Left lung (tissue), 10 donors: Measurements from ENCODE around the gene HEXIM2. TPM values are rescaled to one million over a fixed set of nuclear protein-coding genes. Genes with fewer than 3 reads are reported as not detected.
A peak's percentile ranks its signal among the peaks of the same experiment; 100 is the strongest.

Experiments used
- ATAC-seq: fragments of 200-7000 bp; cut with Tn5 transposase; one replicate; pipeline ENCODE4 v1.9.1; 2020; ENCODE audit warnings: moderate library complexity
- DNase-seq, 4 donors: peaks; one replicate each; pipeline ENCODE4 v3.0.0-alpha.2; 2013 to 2020
- H3K27ac ChIP-seq, 2 donors: fragments of 200-600 bp; sonication (generic) in 1 of 2; one replicate each; pipeline versions ENCODE4 v1.5.0 to v1.8.0; 2020 to 2021
- H3K27me3 ChIP-seq, 2 donors: fragments of 200-600 bp; sonication (generic) in 1 of 2; one replicate each; pipeline versions ENCODE4 v1.5.0 to v1.8.0; 2020 to 2021
- H3K36me3 ChIP-seq, 2 donors: fragments of 200-600 bp; sonication (generic) in 1 of 2; one replicate each; pipeline versions ENCODE4 v1.5.0 to v1.8.0; 2020 to 2021
- H3K4me1 ChIP-seq, 2 donors: fragments of 200-600 bp; one replicate each; pipeline ENCODE4 v1.8.0; 2021
- H3K4me3 ChIP-seq, 2 donors: fragments of 200-600 bp; sonication (generic) in 1 of 2; one replicate each; pipeline versions ENCODE4 v1.5.0 to v1.8.0; 2020 to 2021; ENCODE audit warnings: mild to moderate bottlenecking in 1 of 2
- H3K9me3 ChIP-seq, 2 donors: fragments of 200-600 bp; sonication (generic) in 1 of 2; one replicate each; pipeline versions ENCODE4 v1.5.0 to v1.8.0; 2020 to 2021
- CTCF ChIP-seq, 2 donors: fragments of 200-600 bp; sonication (generic) in 1 of 2; IDR thresholded peaks; one replicate each; pipeline versions ENCODE4 v1.5.0 to v1.8.0; 2021; ENCODE audit warnings: antibody characterized with exemption in 2 of 2
- intact Hi-C, 2 donors: fragments of 100-400 bp; cut with DNase I; formaldehyde crosslinking; loops; one replicate each; pipeline versions ENCODE4 v1.11.2 to v1.14.2; 2022
- polyA plus RNA-seq, 6 donors: library from polyadenylated mRNA; unstranded; fragments of 120-200 nt; gene quantifications; one replicate each; pipeline ENCODE4 v1.2.1, GENCODE V29; 2013; ENCODE audit not compliant: insufficient read length in 6 of 6
- total RNA-seq, 2 donors: library from RNA; stranded (reverse); fragmentation: NEBNext Ultra II Directional; extraction: Animal tissue kit (Norgen Biotek cat#: 25700); gene quantifications; one replicate each; pipeline ENCODE4 v1.2.1, GENCODE V29; 2021
- donor health status: DM: no; HTN: yes; CAD: no.
- donor health status: DM: no; HTN: no; CAD: no.

HEXIM2 gene
- total and polyA plus RNA-seq, 8 donors = 5.4 to 10.9 (median 8.7) TPM

- Histone ChIP-seq H3K9me3 (no peaks in the 10 kb centered on the region), H3K27me3 (no peaks in the 10 kb centered on the region), H3K27ac (peak overlapping the region; percentile 80 to 92), H3K36me3 (no peaks in the 10 kb centered on the region), H3K4me3 (peak overlapping the region; percentile 25 to 46), H3K4me1 (peaks cover 9 to 36% of the 10 kb centered on the region in 2 donors)
- DNase-seq (peak in 3 of 4 donors; percentile 71 to 89 (median 76)), ATAC-seq (peak; percentile 6)
- intact Hi-C loops = no loop called here
- TF ChIP-seq CTCF (IDR thresholded peaks at IDR 0.05) = no peak
Observed at GRCh38 chr17:45144199-45145034, 17.3 kb upstream of the HEXIM2 start.

- peaks cover 9 to 36% of the 10 kb centered on the region in 2 donors for H3K4me1 ChIP-seq
- H3K27ac ChIP-seq = peak overlapping the region; percentile 80 to 92
- intact Hi-C loops = no loop called here
- TF ChIP-seq CTCF (IDR thresholded peaks at IDR 0.05) = no peak
- no peaks in the 10 kb centered on the region for H3K9me3 ChIP-seq
- DNase-seq (peak in 1 of 4 donors; percentile 64), ATAC-seq (no peak)
- peak overlapping the region in 1 of 2 donors; percentile 46 for H3K4me3 ChIP-seq
- H3K36me3 ChIP-seq = no peaks in the 10 kb centered on the region
- no peaks in the 10 kb centered on the region for H3K27me3 ChIP-seq
Observed at GRCh38 chr17:45145035-45145389, 16.7 kb upstream of the HEXIM2 start.

- DNase-seq (peak in 2 of 4 donors; percentile 33 to 77), ATAC-seq (no peak)
- peaks cover 11 to 46% of the 10 kb centered on the region in 2 donors for H3K4me1 ChIP-seq
- no peaks in the 10 kb centered on the region for H3K9me3 ChIP-seq
- TF ChIP-seq CTCF (IDR thresholded peaks at IDR 0.05) = no peak
- no peaks in the 10 kb centered on the region for H3K27me3 ChIP-seq
- no peaks in the 10 kb centered on the region for H3K36me3 ChIP-seq
- peak overlapping the region in 1 of 2 donors; percentile 97 for H3K27ac ChIP-seq
- intact Hi-C loops = no loop called here
- no peak overlapping the region for H3K4me3 ChIP-seq
Observed at GRCh38 chr17:45146166-45146565, 15.5 kb upstream of the HEXIM2 start.

- H3K4me1 ChIP-seq = peaks cover 14 to 50% of the 10 kb centered on the region in 2 donors
- H3K27me3 ChIP-seq = no peaks in the 10 kb centered on the region
- TF ChIP-seq CTCF (IDR thresholded peaks at IDR 0.05) = no peak
- no peaks in the 10 kb centered on the region for H3K9me3 ChIP-seq
- intact Hi-C loops = no loop called here
- no peaks in the 10 kb centered on the region for H3K36me3 ChIP-seq
- no peak for DNase-seq
- peak overlapping the region in 1 of 2 donors; percentile 73 for H3K4me3 ChIP-seq
- ATAC-seq = no peak
- H3K27ac ChIP-seq = peak overlapping the region; percentile 95 to 97
Observed at GRCh38 chr17:45146592-45146889, 15.1 kb upstream of the HEXIM2 start.

DNA sequence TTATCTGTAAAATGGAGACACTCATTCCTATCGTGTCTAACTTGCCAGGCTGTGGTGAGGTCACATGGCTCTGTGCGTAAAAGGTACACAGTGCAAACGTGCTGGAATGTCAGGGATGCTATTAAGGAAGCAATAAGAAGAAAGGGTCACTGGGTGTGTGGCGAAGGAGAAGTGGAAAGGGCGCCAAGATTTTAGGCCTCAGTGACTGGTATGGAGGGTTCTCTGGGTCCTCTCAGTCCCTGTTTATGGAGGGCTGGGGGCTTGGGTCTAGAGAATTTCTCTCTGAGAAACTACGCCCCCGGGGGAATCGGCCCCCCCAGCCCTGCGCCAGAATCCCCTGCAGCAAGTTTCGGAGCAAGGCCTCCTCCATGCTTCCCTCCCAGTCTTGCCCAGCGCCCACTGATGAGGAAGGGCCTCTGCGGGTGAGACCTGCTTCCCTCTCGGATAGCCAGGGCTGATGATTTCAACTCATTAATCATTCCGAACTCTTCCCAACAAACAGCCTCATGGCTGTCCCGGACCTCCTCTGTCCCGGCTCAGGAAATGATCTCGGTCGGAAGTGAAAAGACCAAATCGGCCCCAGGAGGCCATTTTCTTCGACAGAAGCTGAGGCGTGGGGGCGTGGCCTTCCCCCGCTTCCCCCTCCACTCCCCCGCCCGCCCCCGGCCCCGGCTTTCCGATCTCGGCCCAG is 14.6 kb upstream of the HEXIM2 start:
- H3K4me1 ChIP-seq = peaks cover 17 to 55% of the 10 kb centered on the region in 2 donors
- no peak for TF ChIP-seq CTCF (IDR thresholded peaks at IDR 0.05)
- H3K27ac ChIP-seq = peak overlapping the region; percentile 95 to 97
- no peaks in the 10 kb centered on the region for H3K36me3 ChIP-seq
- H3K9me3 ChIP-seq = no peaks in the 10 kb centered on the region
- DNase-seq (peak in 2 of 4 donors; percentile 79 to 81), ATAC-seq (peak; percentile 2)
- intact Hi-C loops = no loop called here
- H3K27me3 ChIP-seq = no peaks in the 10 kb centered on the region
- peak overlapping the region; percentile 40 to 73 for H3K4me3 ChIP-seq
